ENCODE results near the gene BSDC1.
A peak's percentile ranks its signal among the peaks of the same experiment; 100 is the strongest.
"Not testable (repeated sequence)": the region's sequence is repeated elsewhere in the genome, so short reads cannot be mapped to it uniquely, and the experiment has no call there.

Gene BSDC1

GRCh38 chr1:32394141-32394889 lies at the start of gene BSDC1:
BSDC1 (minus strand) TSS chr1:32394441; CDS start chr1:32394414, 27 bp downstream.
- no peak for TF ChIP-seq CTCF (IDR thresholded peaks at IDR 0.05; ENCODE audit: insufficient read depth, low read length, missing control alignments)
- POLR2A ChIA-PET, result interaction anchor here (0.6 to 1.4 kb wide), 7 partner anchors 17 to 613 kb away, joined by 3 to 15 read pairs (median 3); partner anchors contain the start of genes CCDC28B, MARCKSL1, RBBP4 and ZBTB8OS
- CTCF ChIA-PET, result interaction anchor here (0.7 to 1.8 kb wide), 10 partner anchors 19 to 478 kb away, joined by 3 to 6 read pairs (median 3); no protein-coding TSS in a partner anchor
- peak; percentile 76 for DNase-seq (ENCODE audit: low read depth, low spot score)
- peak within 1 kb of the TSS; percentile 95 for H3K4me3 ChIP-seq (ENCODE audit: low read depth, low read length)

GRCh38 chr1:32441467-32441866 lies 47.2 kb upstream of the BSDC1 start:
- DNase-seq (ENCODE audit: low read depth, low spot score); H3K4me3 ChIP-seq (ENCODE audit: low read depth, low read length); CTCF ChIA-PET; POLR2A ChIA-PET: not testable (repeated sequence)

- CTCF ChIA-PET, result interaction anchor here (0.8 to 1.2 kb wide), 2 partner anchors 36 to 82 kb away, joined by 3 read pairs; no protein-coding TSS in a partner anchor
- not testable (repeated sequence) for DNase-seq (ENCODE audit: low read depth, low spot score); H3K4me3 ChIP-seq (ENCODE audit: low read depth, low read length)
- POLR2A ChIA-PET, result interaction anchor here (0.7 kb wide), 1 partner anchor 338 kb away, joined by 5 read pairs; no protein-coding TSS in a partner anchor
Observed at GRCh38 chr1:32438777-32439176, 44.5 kb upstream of the BSDC1 start.

GRCh38 chr1:32438136-32438535 lies 43.9 kb upstream of the BSDC1 start:
- CTCF ChIA-PET, result interaction anchor here (1.2 kb wide), 1 partner anchor 82 kb away, joined by 3 read pairs; no protein-coding TSS in a partner anchor
- H3K4me3 ChIP-seq (ENCODE audit: low read depth, low read length), result no peak overlapping the region

GRCh38 chr1:32431736-32432400 lies 37.6 kb upstream of the BSDC1 start:
- H3K4me3 ChIP-seq (ENCODE audit: low read depth, low read length), result no peak overlapping the region
- TF ChIP-seq CTCF (IDR thresholded peaks at IDR 0.05; ENCODE audit: insufficient read depth, low read length, missing control alignments), result no peak
- DNase-seq (ENCODE audit: low read depth, low spot score), result no peak
- POLR2A ChIA-PET, result no interaction called here
- CTCF ChIA-PET, result no interaction called here

More at GRCh38 chr1:32438136-32438535, 43.9 kb upstream of the BSDC1 start:
- no peak for TF ChIP-seq CTCF (IDR thresholded peaks at IDR 0.05; ENCODE audit: insufficient read depth, low read length, missing control alignments)
- DNase-seq (ENCODE audit: low read depth, low spot score), result no peak
- POLR2A ChIA-PET, result interaction anchor here (0.7 kb wide), 1 partner anchor 338 kb away, joined by 5 read pairs; no protein-coding TSS in a partner anchor

- ChIA-PET POLR2A (no interaction called here), CTCF (no interaction called here)
- TF ChIP-seq CTCF (IDR thresholded peaks at IDR 0.05; ENCODE audit: insufficient read depth, low read length, missing control alignments), result no peak
- no peak for DNase-seq (ENCODE audit: low read depth, low spot score)
- H3K4me3 ChIP-seq (ENCODE audit: low read depth, low read length), result no peak overlapping the region
Observed at GRCh38 chr1:32427264-32427963, 33.2 kb upstream of the BSDC1 start.

All from AG04449 (cell line).